K562 (cell line): ENCODE data around the gene NTPCR. TPM values are rescaled to one million over a fixed set of nuclear protein-coding genes. Genes with fewer than 3 reads are reported as not detected.

ENCODE experiments used
- ATAC-seq: fragments of 200-7000 bp; cut with Tn5 transposase; 3 replicates; pipeline ENCODE4 v1.9.1; 2020; ENCODE audit warnings: moderate library complexity
- BruUV-seq: library from RNA; stranded (reverse); fragments of 400-500 nt; replicated peaks from 2 replicates; lab custom pipeline; 2021; lab: Mats Ljungman, UMichigan
- CTCF ChIA-PET: fragments of 300-600 bp; formaldehyde crosslinking; extraction: SDS; loops from one replicate; lab custom pipeline; 2021; ENCODE audit warnings: low intra/inter-chr PET ratio; lab: Yijun Ruan, JAX
- POLR2A ChIA-PET: fragments of 300-600, 350-650 bp; sonication (Branson Sonifier 250); formaldehyde crosslinking; extraction: SDS; loops from one replicate; lab custom pipeline; 2021; ENCODE audit warnings: antibody characterized with exemption, inconsistent platforms; lab: Yijun Ruan, JAX
- DNase-seq, 4 experiments: peaks; one replicate each; pipeline versions ENCODE4 v3.0.0 to v3.0.0-alpha.2; 2011 to 2018; ENCODE audit warnings: low spot score in 3 of 4, mixed read lengths in 3 of 4; ENCODE audit errors: extremely low read depth in 1 of 4
- FAIRE-seq: peaks from 2 replicates; lab custom pipeline; 2011; peaks lifted over from hg19 to GRCh38; lab: Jason Lieb, UNC
- H2AFZ ChIP-seq: 2 replicates; pipeline ENCODE4 v1.6.0; 2011; ENCODE audit warnings: low read depth, low read length, control low read depth, inconsistent platforms
- H3K27ac ChIP-seq: fragments of 200-600 bp; 3 replicates; pipeline ENCODE4 v1.8.0; 2011; ENCODE audit warnings: low read depth, mild to moderate bottlenecking, control low read depth, inconsistent platforms, low read length, moderate library complexity, mixed read lengths; ENCODE audit errors: extremely low read depth
- H3K27me3 ChIP-seq, 2 experiments: fragments of 300-600 bp in 1 of 2; 2 replicates in 1 of 2; 3 replicates in 1 of 2; pipeline versions ENCODE4 v1.6.0 to v1.8.0; 2011; ENCODE audit warnings: inconsistent platforms in 2 of 2, low read length in 2 of 2, mild to moderate bottlenecking in 1 of 2, mixed read lengths in 1 of 2, moderate library complexity in 1 of 2; ENCODE audit not compliant: control insufficient read depth in 2 of 2, insufficient read depth in 2 of 2
- H3K36me3 ChIP-seq: fragments of 300-600 bp; 3 replicates; pipeline ENCODE4 v1.8.0; 2011; ENCODE audit warnings: mild to moderate bottlenecking, low read length, inconsistent platforms; ENCODE audit not compliant: control insufficient read depth, insufficient read depth
- H3K4me1 ChIP-seq, 2 experiments: fragments of 200-600 bp in 1 of 2; replicated peaks in 1 of 2; 2 replicates in 1 of 2; 3 replicates in 1 of 2; pipeline versions ENCODE4 v1.5.1 to v1.8.0; 2011; ENCODE audit warnings: inconsistent platforms in 2 of 2, low read length in 2 of 2, mild to moderate bottlenecking in 1 of 2, mixed read lengths in 1 of 2, moderate library complexity in 1 of 2; ENCODE audit not compliant: control insufficient read depth in 2 of 2, insufficient read depth in 2 of 2
- H3K4me2 ChIP-seq: 2 replicates; pipeline ENCODE4 v1.6.1; 2011; ENCODE audit warnings: low read length, control low read depth, inconsistent platforms, mixed read lengths; ENCODE audit not compliant: insufficient read depth
- H3K4me3 ChIP-seq: fragments of 200-600 bp; sonication (generic), shearing (Covaris generic); 2 replicates; pipeline ENCODE4 v1.5.1; 2016; ENCODE audit warnings: control low read depth, inconsistent platforms
- H3K79me2 ChIP-seq: fragments of 200-600 bp; 3 replicates; pipeline ENCODE4 v1.8.0; 2011; ENCODE audit warnings: low read length, inconsistent platforms; ENCODE audit not compliant: control insufficient read depth, insufficient read depth
- H3K9ac ChIP-seq, 2 experiments: 2 replicates each; pipeline versions ENCODE4 v1.6.0 to v1.6.1; 2011; ENCODE audit warnings: low read depth in 2 of 2, low read length in 2 of 2, control low read depth in 1 of 2, inconsistent platforms in 1 of 2, mild to moderate bottlenecking in 1 of 2, mixed read lengths in 1 of 2; ENCODE audit not compliant: insufficient read depth in 1 of 2
- H3K9me1 ChIP-seq: one replicate; pipeline ENCODE4 v1.6.0; 2011; ENCODE audit warnings: inconsistent platforms, mild to moderate bottlenecking, low read length, moderate library complexity; ENCODE audit not compliant: control insufficient read depth, insufficient read depth
- H3K9me3 ChIP-seq: replicated peaks from 2 replicates; pipeline ENCODE4 v1.5.1; 2011; ENCODE audit warnings: low read depth, low read length, inconsistent platforms; ENCODE audit not compliant: control insufficient read depth, insufficient read depth
- H4K20me1 ChIP-seq: replicated peaks from 2 replicates; pipeline ENCODE4 v1.6.1; 2011; ENCODE audit warnings: low read length, inconsistent platforms, mixed read lengths; ENCODE audit not compliant: control insufficient read depth, insufficient read depth
- ERF ChIP-seq: fragments of 450-650 bp; formaldehyde crosslinking; IDR thresholded peaks from 2 replicates; pipeline ENCODE4 v1.4.0; 2020; ENCODE audit warnings: mild to moderate bottlenecking, mixed read lengths
- HDGF ChIP-seq: fragments of 450-650 bp; IDR thresholded peaks from 2 replicates; pipeline ENCODE4 v1.6.1; 2016
- KHSRP ChIP-seq: fragments of 450-650 bp; IDR thresholded peaks from 2 replicates; pipeline ENCODE4 v1.6.1; 2017
- KLF1 ChIP-seq: fragments of 450-650 bp; IDR thresholded peaks from 2 replicates; pipeline ENCODE4 v1.6.1; 2016; ENCODE audit warnings: missing genetic modification characterization, missing compliant biosample characterization
- LEF1 ChIP-seq: fragments of 450-650 bp; IDR thresholded peaks from 2 replicates; pipeline ENCODE4 v1.6.1; 2016; ENCODE audit warnings: mild to moderate bottlenecking
- MYC ChIP-seq, 2 experiments: fragments of 250-450 bp in 1 of 2; sonication (Bioruptor Pico) in 1 of 2; IDR thresholded peaks; 2 replicates each; pipeline versions ENCODE4 v1.5.1 to v1.6.1; 2012 to 2021; ENCODE audit warnings: low read depth in 2 of 2, borderline replicate concordance in 1 of 2, improper control_type of control experiment in 1 of 2, low read length in 1 of 2, mild to moderate bottlenecking in 1 of 2, moderate library complexity in 1 of 2
- NKRF ChIP-seq: fragments of 450-650 bp; IDR thresholded peaks from 2 replicates; pipeline ENCODE4 v1.6.1; 2016; ENCODE audit warnings: borderline replicate concordance
- POU5F1 ChIP-seq: fragments of 150-350 bp; IDR thresholded peaks from 2 replicates; pipeline ENCODE4 v1.6.1; 2014; ENCODE audit warnings: borderline replicate concordance, low read length, low read depth, mild to moderate bottlenecking; ENCODE audit not compliant: partially characterized antibody
- PURB ChIP-seq: sonication (generic); formaldehyde crosslinking; IDR thresholded peaks from 2 replicates; pipeline ENCODE4 v1.9.0; 2021; ENCODE audit warnings: low read depth, mild to moderate bottlenecking, missing genetic modification reagents
- RNF2 ChIP-seq: sonication (generic); IDR thresholded peaks from 2 replicates; pipeline ENCODE4 v1.6.1; 2016
- SUPT5H ChIP-seq: fragments of 450-650 bp; IDR thresholded peaks from 2 replicates; pipeline ENCODE4 v1.6.1; 2016
- ZBTB1 ChIP-seq: sonication (generic); formaldehyde crosslinking; IDR thresholded peaks from 2 replicates; pipeline ENCODE4 v1.8.1; 2023; ENCODE audit warnings: missing genetic modification reagents, low read depth, mild to moderate bottlenecking, borderline replicate concordance
- ZNF655 ChIP-seq: fragments of 250-450 bp; sonication (Bioruptor Pico); IDR thresholded peaks from 2 replicates; pipeline ENCODE4 v1.5.0; 2021
- ZNF695 ChIP-seq: fragments of 450-650 bp; formaldehyde crosslinking; IDR thresholded peaks from 2 replicates; pipeline ENCODE4 v1.4.0; 2020; ENCODE audit warnings: mild to moderate bottlenecking, moderate library complexity
- ZNF764 ChIP-seq: fragments of 250-450 bp; sonication (Bioruptor Pico); IDR thresholded peaks from 2 replicates; pipeline ENCODE4 v1.4.0; 2020; ENCODE audit warnings: low read depth, mild to moderate bottlenecking, moderate library complexity
- WGBS: fragments of 100-300 bp; shearing (Covaris generic); methylation state at CpG from one replicate; pipeline ENCODE4 v1.1.6; 2016; ENCODE audit warnings: low coverage, mixed read lengths; ENCODE audit not compliant: insufficient coverage; ENCODE audit errors: missing lambda C conversion rate; 5-methylcytosine and 5-hydroxymethylcytosine counted together
- in situ Hi-C: fragments of 300-500 bp; cut with MboI; formaldehyde crosslinking; loops from 4 replicates; pipeline ENCODE4 v1.15.0; 2018; ENCODE audit warnings: inconsistent platforms, mixed read lengths
- intact Hi-C: fragments of 100-400 bp; cut with micrococcal nuclease; formaldehyde crosslinking; loops from 2 replicates; pipeline ENCODE4 v1.14.2; 2022
- polyA plus RNA-seq, 8 experiments: library from polyadenylated mRNA; depleted of rRNA in 4 of 8; stranded (reverse) in 5 of 8; unstranded in 3 of 8; fragments of >200 nt; fragmentation: Nextera tagmentation in 2 of 8; fragmentation: Illumina TruSeq in 1 of 8; extraction: Ambion mirVana in 2 of 8; extraction: Trizol in 1 of 8; gene quantifications; 2 replicates each; pipeline versions ENCODE4 v1.2.1 to v1.2.3, GENCODE V29; 2011 to 2014; ENCODE audit warnings: inconsistent platforms in 1 of 8, missing spikeins in 1 of 8
- total RNA-seq, 7 experiments: library from RNA; depleted of rRNA in 6 of 7; stranded (reverse); fragments of >200 nt in 6 of 7; fragmentation: Illumina TruSeq in 2 of 7; extraction: Trizol in 2 of 7; gene quantifications; 2 replicates each; pipeline versions ENCODE4 v1.2.1 to v1.2.3, GENCODE V29; 2011 to 2021; ENCODE audit warnings: low replicate concordance in 1 of 7
- TF ChIP-seq, protein P1 (sequence below): sonication (generic); formaldehyde crosslinking; IDR thresholded peaks from 2 replicates; pipeline ENCODE4 v1.8.1; 2023; ENCODE audit warnings: missing genetic modification reagents, mild to moderate bottlenecking, borderline replicate concordance

Gene NTPCR
- total and polyA plus RNA-seq, 9 of the 15 experiments (the other 6 are each of a cell fraction or from before 2014, with no cell fraction given) = 19.3 to 105 (median 48.8) TPM

- Histone ChIP-seq H3K79me2 (no peaks in the 10 kb centered on the region), H3K9ac (no peak overlapping the region), H3K9me3 (no peaks in the 10 kb centered on the region; the same call in none of the 2 replicates), H4K20me1 (no peaks in the 10 kb centered on the region), H2AFZ (no peak overlapping the region), H3K27me3 (no peaks in the 10 kb centered on the region), H3K9me1 (no peaks in the 10 kb centered on the region), H3K4me3 (no peak overlapping the region), H3K4me2 (no peak overlapping the region), H3K27ac (no peak overlapping the region), H3K4me1 (no peaks in the 10 kb centered on the region; a peak in 1 of 5 replicates), H3K36me3 (peaks cover 58% of the 10 kb centered on the region; the same call in 2 of the 3 replicates)
- FAIRE-seq (no peak), DNase-seq (no peak), ATAC-seq (no peak)
- TF ChIP-seq KHSRP (no peak), NKRF (no peak), POU5F1 (no peak), LEF1 (no peak), ZBTB1 (CRISPR knock-in tag) (no peak), RNF2 (no peak), ZNF695 (CRISPR knock-in tag) (no peak), ZNF764 (no peak), KLF1 (no peak), MYC (IDR thresholded peaks at IDR 0.05; ENCODE audit: low read depth, low read length) (no peak), MYC (CRISPR knock-in tag; IDR thresholded peaks at IDR 0.05; ENCODE audit: borderline replicate concordance, low read depth) (no peak), HDGF (no peak), PURB (no peak), ZNF655 (no peak), SUPT5H (no peak), ERF (CRISPR knock-in tag) (no peak)
- TF ChIP-seq, protein P1, sequence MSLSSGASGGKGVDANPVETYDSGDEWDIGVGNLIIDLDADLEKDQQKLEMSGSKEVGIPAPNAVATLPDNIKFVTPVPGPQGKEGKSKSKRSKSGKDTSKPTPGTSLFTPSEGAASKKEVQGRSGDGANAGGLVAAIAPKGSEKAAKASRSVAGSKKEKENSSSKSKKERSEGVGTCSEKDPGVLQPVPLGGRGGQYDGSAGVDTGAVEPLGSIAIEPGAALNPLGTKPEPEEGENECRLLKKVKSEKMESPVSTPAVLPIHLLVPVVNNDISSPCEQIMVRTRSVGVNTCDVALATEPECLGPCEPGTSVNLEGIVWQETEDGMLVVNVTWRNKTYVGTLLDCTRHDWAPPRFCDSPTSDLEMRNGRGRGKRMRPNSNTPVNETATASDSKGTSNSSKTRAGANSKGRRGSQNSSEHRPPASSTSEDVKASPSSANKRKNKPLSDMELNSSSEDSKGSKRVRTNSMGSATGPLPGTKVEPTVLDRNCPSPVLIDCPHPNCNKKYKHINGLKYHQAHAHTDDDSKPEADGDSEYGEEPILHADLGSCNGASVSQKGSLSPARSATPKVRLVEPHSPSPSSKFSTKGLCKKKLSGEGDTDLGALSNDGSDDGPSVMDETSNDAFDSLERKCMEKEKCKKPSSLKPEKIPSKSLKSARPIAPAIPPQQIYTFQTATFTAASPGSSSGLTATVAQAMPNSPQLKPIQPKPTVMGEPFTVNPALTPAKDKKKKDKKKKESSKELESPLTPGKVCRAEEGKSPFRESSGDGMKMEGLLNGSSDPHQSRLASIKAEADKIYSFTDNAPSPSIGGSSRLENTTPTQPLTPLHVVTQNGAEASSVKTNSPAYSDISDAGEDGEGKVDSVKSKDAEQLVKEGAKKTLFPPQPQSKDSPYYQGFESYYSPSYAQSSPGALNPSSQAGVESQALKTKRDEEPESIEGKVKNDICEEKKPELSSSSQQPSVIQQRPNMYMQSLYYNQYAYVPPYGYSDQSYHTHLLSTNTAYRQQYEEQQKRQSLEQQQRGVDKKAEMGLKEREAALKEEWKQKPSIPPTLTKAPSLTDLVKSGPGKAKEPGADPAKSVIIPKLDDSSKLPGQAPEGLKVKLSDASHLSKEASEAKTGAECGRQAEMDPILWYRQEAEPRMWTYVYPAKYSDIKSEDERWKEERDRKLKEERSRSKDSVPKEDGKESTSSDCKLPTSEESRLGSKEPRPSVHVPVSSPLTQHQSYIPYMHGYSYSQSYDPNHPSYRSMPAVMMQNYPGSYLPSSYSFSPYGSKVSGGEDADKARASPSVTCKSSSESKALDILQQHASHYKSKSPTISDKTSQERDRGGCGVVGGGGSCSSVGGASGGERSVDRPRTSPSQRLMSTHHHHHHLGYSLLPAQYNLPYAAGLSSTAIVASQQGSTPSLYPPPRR (CRISPR knock-in tag) = no peak
- intact Hi-C loops (no loop called here), in situ Hi-C loops (no loop called here)
- ChIA-PET CTCF (no interaction called here), POLR2A (interaction anchor here (1.1 kb wide), 1 partner anchor 9 kb away, joined by 5 read pairs; no protein-coding TSS in a partner anchor)
- 87% methylated on average over 4 of the region's 4 CpGs for WGBS
- BruUV-seq = no TSS peak
Observed at GRCh38 chr1:232970508-232970907, 20.1 kb downstream of the NTPCR start.
